Sigmoid colon (tissue), 7 donors: ENCODE data around the gene COL8A1. TPM values are rescaled to one million over a fixed set of nuclear protein-coding genes. Genes with fewer than 3 reads are reported as not detected.

Experiments
- DNase-seq: peaks from one replicate; pipeline ENCODE4 v3.0.0-alpha.2; 2019
- H3K27ac ChIP-seq, 4 donors: fragments of 200-600 bp; sonication (generic); one replicate each; pipeline ENCODE4 v1.5.1; 2016 to 2019; ENCODE audit warnings: mild to moderate bottlenecking in 1 of 4
- H3K27me3 ChIP-seq, 3 donors: fragments of 200-600 bp; sonication (generic); one replicate each; pipeline ENCODE4 v1.5.1; 2019; ENCODE audit warnings: mild to moderate bottlenecking in 1 of 3
- H3K36me3 ChIP-seq, 4 donors: fragments of 200-600 bp; sonication (generic); one replicate each; pipeline ENCODE4 v1.5.1; 2016 to 2019
- H3K4me1 ChIP-seq, 4 donors: fragments of 200-600 bp; sonication (generic); one replicate each; pipeline ENCODE4 v1.5.1; 2017 to 2019
- H3K4me3 ChIP-seq, 4 donors: fragments of 200-600 bp; sonication (generic); one replicate each; pipeline ENCODE4 v1.5.1; 2017 to 2019; ENCODE audit warnings: mild to moderate bottlenecking in 2 of 4, moderate library complexity in 1 of 4
- H3K9me3 ChIP-seq, 4 donors: fragments of 200-600 bp in 3 of 4; sonication (generic) in 3 of 4; one replicate each; pipeline versions ENCODE4 v1.5.1 to v1.6.1; 2013 to 2019
- EP300 ChIP-seq, 4 donors: sonication (generic); formaldehyde crosslinking; IDR thresholded peaks; one replicate each; pipeline ENCODE4 v1.6.1; 2017; ENCODE audit warnings: antibody characterized with exemption in 4 of 4
- POLR2A ChIP-seq, 2 donors: fragments of 450-650 bp; IDR thresholded peaks; one replicate each; pipeline ENCODE4 v1.6.1; 2016; ENCODE audit warnings: antibody characterized with exemption in 2 of 2, mild to moderate bottlenecking in 2 of 2, moderate library complexity in 2 of 2
- POLR2AphosphoS5 ChIP-seq, 4 donors: sonication (generic); formaldehyde crosslinking; IDR thresholded peaks; one replicate each; pipeline ENCODE4 v1.6.1; 2017; ENCODE audit warnings: antibody characterized with exemption in 4 of 4
- WGBS, 2 donors: extraction: QIAGEN DNeasy Blood & Tissue Kit; methylation state at CpG; one replicate each; pipeline ENCODE4 v1.1.7; 2013; 5-methylcytosine and 5-hydroxymethylcytosine counted together
- intact Hi-C: fragments of 100-400 bp; cut with DNase I; formaldehyde crosslinking; loops from one replicate; pipeline ENCODE4 v1.15.1; 2023
- polyA plus RNA-seq, 3 donors: library from polyadenylated mRNA; stranded (reverse); fragments of 200-250 nt; gene quantifications; one replicate each; pipeline ENCODE4 v1.2.3, GENCODE V29; 2013
- total RNA-seq, 4 donors: library from RNA; depleted of rRNA; stranded (reverse); fragments of >200 nt; gene quantifications; one replicate each; pipeline ENCODE4 v1.1.0, GENCODE V29; 2016
- TF ChIP-seq, protein P1 (sequence below), 4 experiments: fragments of 450-650 bp in 3 of 4; fragments of 200-600 bp in 1 of 4; IDR thresholded peaks; one replicate each; pipeline ENCODE4 v1.5.1; 2016 to 2019; ENCODE audit warnings: antibody characterized with exemption in 4 of 4, mild to moderate bottlenecking in 3 of 4, moderate library complexity in 2 of 4
- donor health status: healthy with polysubstance abuse.
- donor health status: Bipolar disorder and iron deficiency.
- donor health status: healthy.

Gene COL8A1
- total and polyA plus RNA-seq, 7 donors: 0.23 to 39.6 (median 15.3) TPM

DNA sequence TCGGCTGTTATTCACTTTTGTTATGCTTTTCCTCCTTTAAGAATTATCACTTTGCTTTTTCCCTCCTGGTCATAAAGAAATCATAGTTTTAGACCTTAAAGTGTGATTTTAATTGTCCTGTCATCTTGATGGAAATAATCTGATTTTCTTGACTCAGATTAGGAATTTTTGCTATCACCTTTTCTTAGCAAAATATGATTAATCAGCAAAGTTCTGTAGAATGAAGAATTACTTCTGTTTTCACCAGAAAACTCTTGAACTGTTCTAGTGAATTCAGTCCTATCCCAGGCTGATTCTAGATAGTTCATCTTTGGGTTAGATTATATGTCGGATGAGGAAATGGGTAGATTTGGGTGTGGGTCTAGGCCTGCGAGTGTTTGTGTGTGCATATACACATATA is 191.4 kb downstream of the COL8A1 start:
- WGBS, 2 donors: 94 to 96% methylated on average over 3 of the region's 3 CpGs
- DNase-seq: no peak
- Histone ChIP-seq H3K27me3 (no peaks in the 10 kb centered on the region), H3K27ac (no peak overlapping the region), H3K36me3 (no peaks in the 10 kb centered on the region), H3K4me3 (no peak overlapping the region), H3K4me1 (peaks cover 0 to 8% (median 5%) of the 10 kb centered on the region in 4 donors), H3K9me3 (no peaks in the 10 kb centered on the region)
- no peak for TF ChIP-seq EP300 (IDR thresholded peaks at IDR 0.05)
- TF ChIP-seq POLR2AphosphoS5 (IDR thresholded peaks at IDR 0.05): no peak
- TF ChIP-seq POLR2A (IDR thresholded peaks at IDR 0.05): no peak
- TF ChIP-seq, protein P1, sequence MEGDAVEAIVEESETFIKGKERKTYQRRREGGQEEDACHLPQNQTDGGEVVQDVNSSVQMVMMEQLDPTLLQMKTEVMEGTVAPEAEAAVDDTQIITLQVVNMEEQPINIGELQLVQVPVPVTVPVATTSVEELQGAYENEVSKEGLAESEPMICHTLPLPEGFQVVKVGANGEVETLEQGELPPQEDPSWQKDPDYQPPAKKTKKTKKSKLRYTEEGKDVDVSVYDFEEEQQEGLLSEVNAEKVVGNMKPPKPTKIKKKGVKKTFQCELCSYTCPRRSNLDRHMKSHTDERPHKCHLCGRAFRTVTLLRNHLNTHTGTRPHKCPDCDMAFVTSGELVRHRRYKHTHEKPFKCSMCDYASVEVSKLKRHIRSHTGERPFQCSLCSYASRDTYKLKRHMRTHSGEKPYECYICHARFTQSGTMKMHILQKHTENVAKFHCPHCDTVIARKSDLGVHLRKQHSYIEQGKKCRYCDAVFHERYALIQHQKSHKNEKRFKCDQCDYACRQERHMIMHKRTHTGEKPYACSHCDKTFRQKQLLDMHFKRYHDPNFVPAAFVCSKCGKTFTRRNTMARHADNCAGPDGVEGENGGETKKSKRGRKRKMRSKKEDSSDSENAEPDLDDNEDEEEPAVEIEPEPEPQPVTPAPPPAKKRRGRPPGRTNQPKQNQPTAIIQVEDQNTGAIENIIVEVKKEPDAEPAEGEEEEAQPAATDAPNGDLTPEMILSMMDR (IDR thresholded peaks at IDR 0.05): no peak
- intact Hi-C loops: loop anchor here (10.0 kb wide), 1 partner anchor 505 kb away; the partner anchor contains the start of gene NIT2

DNA sequence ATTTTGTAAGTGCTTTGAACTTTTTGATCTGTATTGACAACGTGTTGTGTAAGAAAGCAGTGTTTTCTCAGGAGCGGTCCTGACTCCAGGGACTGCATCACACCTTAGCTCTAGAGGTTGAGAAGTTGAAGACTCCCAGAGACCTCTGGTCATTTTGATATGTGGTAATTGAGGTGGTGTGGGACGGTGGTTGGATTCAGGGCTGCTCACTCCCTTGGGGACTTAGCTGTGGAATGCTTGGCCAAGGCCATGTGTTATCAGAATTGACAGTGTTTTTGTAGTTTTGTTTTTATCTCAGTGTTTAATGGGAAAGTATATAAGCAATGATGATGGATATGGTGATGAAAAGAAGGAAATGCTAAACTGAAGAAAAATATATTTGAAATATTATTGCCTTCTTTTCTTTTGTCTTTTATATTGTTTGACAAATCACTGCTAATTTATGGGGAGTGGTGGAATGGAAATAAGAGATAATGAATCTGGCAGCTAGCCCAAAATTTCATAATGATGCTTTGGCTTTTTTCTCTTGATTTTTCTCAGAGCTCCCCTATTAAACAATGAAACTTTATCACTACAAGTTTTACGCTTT is 195.3 kb downstream of the COL8A1 start:
- Histone ChIP-seq H3K4me3 (no peak overlapping the region), H3K27me3 (no peaks in the 10 kb centered on the region), H3K4me1 (peaks cover 0 to 8% (median 5%) of the 10 kb centered on the region in 4 donors), H3K9me3 (no peaks in the 10 kb centered on the region), H3K36me3 (no peaks in the 10 kb centered on the region), H3K27ac (peak overlapping the region in 3 of 4 donors; percentile 29 to 66 (median 50))
- TF ChIP-seq EP300 (IDR thresholded peaks at IDR 0.05): no peak
- no peak for TF ChIP-seq POLR2AphosphoS5 (IDR thresholded peaks at IDR 0.05)
- no peak for TF ChIP-seq POLR2A (IDR thresholded peaks at IDR 0.05)
- TF ChIP-seq, protein P1 (IDR thresholded peaks at IDR 0.05): no peak
- DNase-seq: no peak
- intact Hi-C loops: loop anchor here (2.0 to 10.0 kb wide), 2 partner anchors 421 to 501 kb away; partner anchors contain the start of gene NIT2
- 78 to 79% methylated on average over 4 of the region's 4 CpGs for WGBS, 2 donors

DNA sequence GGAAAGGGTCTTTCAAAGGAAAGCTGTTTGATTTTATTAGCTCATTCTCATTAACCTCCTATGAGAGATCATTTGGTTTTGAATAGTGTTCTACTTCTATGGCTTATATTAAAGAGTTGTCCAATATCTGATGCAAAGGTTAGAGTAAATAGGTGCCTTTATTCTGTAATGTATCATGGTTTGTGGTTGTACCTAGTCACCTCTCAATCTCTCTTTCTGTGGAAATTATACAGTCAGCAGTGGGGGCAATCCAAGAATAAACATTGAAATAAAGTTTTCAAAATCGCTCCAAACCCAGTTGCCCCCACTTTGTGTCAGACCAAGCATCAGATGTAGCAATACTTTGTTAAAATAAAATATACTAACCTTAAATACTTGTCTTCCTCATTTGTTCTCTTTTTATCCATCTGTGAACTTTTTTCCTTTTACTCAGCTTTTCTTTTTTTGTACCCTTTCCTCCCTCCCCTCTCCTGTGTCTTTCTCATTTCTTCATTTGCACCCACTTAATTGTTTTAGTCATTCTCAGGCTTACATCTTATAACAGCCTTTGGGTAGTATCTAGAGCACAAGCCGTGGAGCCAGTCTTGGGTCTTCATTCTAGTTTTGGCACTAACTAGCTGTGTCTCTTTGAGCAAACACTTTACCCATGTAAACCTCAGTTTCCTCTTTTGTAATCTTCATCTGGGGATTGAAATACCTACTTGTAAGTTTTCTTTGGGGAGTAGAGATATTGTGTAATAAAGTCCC is 196.0 kb downstream of the COL8A1 start:
- Histone ChIP-seq H3K27me3 (no peaks in the 10 kb centered on the region), H3K9me3 (no peaks in the 10 kb centered on the region), H3K4me1 (peaks cover 0 to 8% (median 5%) of the 10 kb centered on the region in 4 donors), H3K36me3 (no peaks in the 10 kb centered on the region), H3K27ac (peak overlapping the region in 1 of 4 donors; percentile 66), H3K4me3 (no peak overlapping the region)
- intact Hi-C loops: loop anchor here (10.0 kb wide), 1 partner anchor 500 kb away; the partner anchor contains the start of gene NIT2
- no peak for DNase-seq
- WGBS, 2 donors: 90% methylated on average over 2 of the region's 2 CpGs
- TF ChIP-seq EP300 (IDR thresholded peaks at IDR 0.05): no peak
- TF ChIP-seq POLR2AphosphoS5 (IDR thresholded peaks at IDR 0.05): no peak
- TF ChIP-seq, protein P1 (IDR thresholded peaks at IDR 0.05): no peak
- no peak for TF ChIP-seq POLR2A (IDR thresholded peaks at IDR 0.05)

DNA sequence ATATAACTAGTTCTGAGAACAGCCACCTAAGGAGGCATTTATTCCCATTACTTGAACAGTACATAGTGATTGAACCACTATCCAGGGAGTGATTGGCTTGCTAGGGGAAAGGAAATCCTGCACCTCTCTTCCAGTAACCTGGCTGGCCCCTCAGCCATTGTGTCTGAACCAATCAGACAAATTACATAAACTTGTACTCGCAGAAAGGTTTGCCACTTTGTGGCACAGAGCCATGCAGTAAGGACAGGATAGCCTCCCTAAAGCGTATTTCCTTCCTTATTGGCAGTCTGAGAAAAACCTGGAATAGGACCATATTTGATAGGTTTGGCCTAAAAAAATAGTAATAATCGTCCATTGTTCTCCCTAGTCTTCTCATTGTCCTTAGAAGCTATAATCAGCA is 198.3 kb downstream of the COL8A1 start:
- intact Hi-C loops: loop anchor here (10.0 kb wide), 1 partner anchor 498 kb away; the partner anchor contains the start of gene NIT2
- Histone ChIP-seq H3K36me3 (no peaks in the 10 kb centered on the region), H3K9me3 (no peaks in the 10 kb centered on the region), H3K4me1 (peaks cover 0 to 8% (median 5%) of the 10 kb centered on the region in 4 donors), H3K4me3 (no peak overlapping the region), H3K27ac (no peak overlapping the region), H3K27me3 (no peaks in the 10 kb centered on the region)
- DNase-seq: no peak
- TF ChIP-seq POLR2A (IDR thresholded peaks at IDR 0.05) (no peak), EP300 (IDR thresholded peaks at IDR 0.05) (no peak), POLR2AphosphoS5 (IDR thresholded peaks at IDR 0.05) (no peak)
- TF ChIP-seq, protein P1 (IDR thresholded peaks at IDR 0.05): no peak
- WGBS, 2 donors: 23 to 73% methylated on average over 3 of the region's 3 CpGs
